DOHH2 (cell line): ENCODE measurements around the gene LRMDA.

Experiments
- H3F3A ChIP-seq: fragments of 200-600 bp; sonication (generic), shearing (Covaris generic); 2 replicates; pipeline ENCODE4 v1.6.0; 2016; ENCODE audit warnings: antibody characterized with exemption, mild to moderate bottlenecking; ENCODE audit not compliant: control insufficient read depth, insufficient read depth
- H3K27ac ChIP-seq: fragments of 200-600 bp; sonication (generic); 2 replicates; pipeline ENCODE4 v1.5.1; 2014; ENCODE audit warnings: low read depth, mild to moderate bottlenecking, low read length, moderate library complexity
- H3K27me3 ChIP-seq: fragments of 200-600 bp; sonication (generic); 2 replicates; pipeline ENCODE4 v1.6.1; 2014; ENCODE audit warnings: mild to moderate bottlenecking, low read length, mixed read lengths; ENCODE audit not compliant: control insufficient read depth
- H3K36me3 ChIP-seq: fragments of 200-600 bp; sonication (generic); 2 replicates; pipeline ENCODE4 v1.6.1; 2014; ENCODE audit warnings: mild to moderate bottlenecking, low read length, moderate library complexity, mixed read lengths; ENCODE audit not compliant: control insufficient read depth
- H3K4me1 ChIP-seq: fragments of 200-600 bp; sonication (generic); 2 replicates; pipeline ENCODE4 v1.6.1; 2014; ENCODE audit warnings: mild to moderate bottlenecking, low read length, mixed read lengths; ENCODE audit not compliant: control insufficient read depth
- H3K4me2 ChIP-seq: fragments of 200-600 bp; sonication (generic); 2 replicates; pipeline ENCODE4 v1.6.0; 2014; ENCODE audit warnings: mild to moderate bottlenecking, low read length, moderate library complexity
- H3K4me3 ChIP-seq: fragments of 200-600 bp; sonication (generic); 2 replicates; pipeline ENCODE4 v1.5.1; 2014; ENCODE audit warnings: mild to moderate bottlenecking, low read length, mixed read lengths
- H3K79me2 ChIP-seq: fragments of 200-600 bp; sonication (generic); 2 replicates; pipeline ENCODE4 v1.6.1; 2014; ENCODE audit warnings: mild to moderate bottlenecking, low read length, mixed read lengths; ENCODE audit not compliant: control insufficient read depth
- H3K9me2 ChIP-seq: fragments of 200-600 bp; sonication (generic); replicated peaks from 2 replicates; pipeline ENCODE4 v1.6.1; 2014; ENCODE audit warnings: mild to moderate bottlenecking, low read length, mixed read lengths; ENCODE audit not compliant: control insufficient read depth
- H3K9me3 ChIP-seq: fragments of 200-600 bp; sonication (generic); 2 replicates; pipeline ENCODE4 v1.6.1; 2014; ENCODE audit warnings: antibody characterized with exemption, low read length, mixed read lengths; ENCODE audit not compliant: control insufficient read depth, insufficient read depth
- H4K20me1 ChIP-seq: fragments of 200-600 bp; sonication (generic); 2 replicates; pipeline ENCODE4 v1.6.0; 2014; ENCODE audit warnings: low read depth, mild to moderate bottlenecking, antibody characterized with exemption, low read length, moderate library complexity; ENCODE audit not compliant: control insufficient read depth, insufficient read depth
- CTCF ChIP-seq: fragments of 200-600 bp; sonication (generic); IDR thresholded peaks from one replicate; pipeline ENCODE4 v1.5.1; 2014; ENCODE audit warnings: antibody characterized with exemption, mild to moderate bottlenecking, low read depth, low read length; ENCODE audit not compliant: poor library complexity, severe bottlenecking
- EZH2phosphoT487 ChIP-seq: fragments of 200-600 bp; sonication (generic); IDR thresholded peaks from 2 replicates; pipeline ENCODE4 v1.6.1; 2017; ENCODE audit warnings: borderline replicate concordance, mild to moderate bottlenecking, antibody characterized with exemption, low read length, moderate library complexity, mixed read lengths

The LRMDA gene

GRCh38 chr10:76558996-76559891, 1127.8 kb downstream of the LRMDA start:
- Histone ChIP-seq H3F3A (no peaks in the 10 kb centered on the region), H3K9me2 (no peaks in the 10 kb centered on the region), H3K27ac (no peak overlapping the region), H3K9me3 (no peaks in the 10 kb centered on the region), H3K4me2 (no peak overlapping the region), H3K4me3 (no peak overlapping the region), H3K36me3 (no peaks in the 10 kb centered on the region), H3K4me1 (no peaks in the 10 kb centered on the region), H3K79me2 (no peaks in the 10 kb centered on the region), H3K27me3 (no peaks in the 10 kb centered on the region), H4K20me1 (no peaks in the 10 kb centered on the region)
- TF ChIP-seq EZH2phosphoT487 (no peak), CTCF (no peak)

GRCh38 chr10:76559892-76560220, 1128.4 kb downstream of the LRMDA start:
- H3K4me1 ChIP-seq: no peaks in the 10 kb centered on the region
- H3K36me3 ChIP-seq: no peaks in the 10 kb centered on the region
- no peak overlapping the region for H3K4me3 ChIP-seq
- H3K79me2 ChIP-seq: no peaks in the 10 kb centered on the region
- no peaks in the 10 kb centered on the region for H3K9me2 ChIP-seq
- no peak for TF ChIP-seq EZH2phosphoT487
- no peak for TF ChIP-seq CTCF
- H4K20me1 ChIP-seq: no peaks in the 10 kb centered on the region
- H3K27ac ChIP-seq: no peak overlapping the region
- H3F3A ChIP-seq: no peaks in the 10 kb centered on the region
- no peaks in the 10 kb centered on the region for H3K9me3 ChIP-seq
- no peaks in the 10 kb centered on the region for H3K27me3 ChIP-seq
- no peak overlapping the region for H3K4me2 ChIP-seq

GRCh38 chr10:76560338-76560737, 1128.9 kb downstream of the LRMDA start:
- H3K4me1 ChIP-seq: no peaks in the 10 kb centered on the region
- no peaks in the 10 kb centered on the region for H3K27me3 ChIP-seq
- H3K36me3 ChIP-seq: no peaks in the 10 kb centered on the region
- H3K9me2 ChIP-seq: no peaks in the 10 kb centered on the region
- no peak for TF ChIP-seq CTCF
- TF ChIP-seq EZH2phosphoT487: no peak
- no peaks in the 10 kb centered on the region for H3K79me2 ChIP-seq
- H3K9me3 ChIP-seq: no peaks in the 10 kb centered on the region
- H4K20me1 ChIP-seq: no peaks in the 10 kb centered on the region
- no peak overlapping the region for H3K27ac ChIP-seq
- H3K4me2 ChIP-seq: no peak overlapping the region
- H3K4me3 ChIP-seq: no peak overlapping the region
- no peaks in the 10 kb centered on the region for H3F3A ChIP-seq
